Measurements from ENCODE around the gene BRINP3.

DNA sequence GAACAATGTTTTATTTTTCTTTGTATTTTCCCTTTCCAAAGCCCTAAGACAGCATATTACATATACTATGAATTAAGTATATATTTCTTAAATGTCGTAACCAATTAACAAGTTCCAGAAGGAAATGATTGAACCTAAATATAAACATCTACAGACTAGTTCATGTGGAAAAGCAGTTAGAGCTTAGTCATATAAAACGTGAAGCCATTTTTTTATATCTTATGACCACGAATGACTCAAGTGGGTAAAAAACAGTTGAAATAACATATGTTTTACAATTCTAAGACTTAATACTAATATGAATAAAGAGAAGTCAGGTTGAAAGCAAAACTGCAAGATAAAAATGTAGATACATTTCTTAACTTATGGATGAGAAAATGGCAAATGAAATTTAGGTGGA lies 307.3 kb downstream of the BRINP3 start:
- TF ChIP-seq, protein P1, sequence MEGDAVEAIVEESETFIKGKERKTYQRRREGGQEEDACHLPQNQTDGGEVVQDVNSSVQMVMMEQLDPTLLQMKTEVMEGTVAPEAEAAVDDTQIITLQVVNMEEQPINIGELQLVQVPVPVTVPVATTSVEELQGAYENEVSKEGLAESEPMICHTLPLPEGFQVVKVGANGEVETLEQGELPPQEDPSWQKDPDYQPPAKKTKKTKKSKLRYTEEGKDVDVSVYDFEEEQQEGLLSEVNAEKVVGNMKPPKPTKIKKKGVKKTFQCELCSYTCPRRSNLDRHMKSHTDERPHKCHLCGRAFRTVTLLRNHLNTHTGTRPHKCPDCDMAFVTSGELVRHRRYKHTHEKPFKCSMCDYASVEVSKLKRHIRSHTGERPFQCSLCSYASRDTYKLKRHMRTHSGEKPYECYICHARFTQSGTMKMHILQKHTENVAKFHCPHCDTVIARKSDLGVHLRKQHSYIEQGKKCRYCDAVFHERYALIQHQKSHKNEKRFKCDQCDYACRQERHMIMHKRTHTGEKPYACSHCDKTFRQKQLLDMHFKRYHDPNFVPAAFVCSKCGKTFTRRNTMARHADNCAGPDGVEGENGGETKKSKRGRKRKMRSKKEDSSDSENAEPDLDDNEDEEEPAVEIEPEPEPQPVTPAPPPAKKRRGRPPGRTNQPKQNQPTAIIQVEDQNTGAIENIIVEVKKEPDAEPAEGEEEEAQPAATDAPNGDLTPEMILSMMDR (IDR thresholded peaks at IDR 0.05), result no peak
- TF ChIP-seq POLR2A (IDR thresholded peaks at IDR 0.05), result no peak
